AG09319 (cell line): ENCODE results near the gene TXNDC2.

ENCODE experiments used
- DNase-seq: peaks from one replicate; pipeline ENCODE4 v3.0.0-alpha.2; 2010; ENCODE audit warnings: low read depth; ENCODE audit errors: extremely low read depth
- CTCF ChIP-seq: IDR thresholded peaks from 2 replicates; pipeline ENCODE4 v1.5.1; 2011; ENCODE audit warnings: low read depth, mild to moderate bottlenecking, inconsistent platforms, low read length, moderate library complexity

Gene TXNDC2

GRCh38 chr18:9869715-9870430, 15.9 kb upstream of the TXNDC2 start:
- no peak for TF ChIP-seq CTCF
- no peak for DNase-seq

GRCh38 chr18:9870431-9871008, 15.3 kb upstream of the TXNDC2 start:
- no peak for TF ChIP-seq CTCF
- no peak for DNase-seq

GRCh38 chr18:9871244-9871746, 14.5 kb upstream of the TXNDC2 start:
- no peak for TF ChIP-seq CTCF
- no peak for DNase-seq

- DNase-seq, result no peak
- no peak for TF ChIP-seq CTCF
Observed at GRCh38 chr18:9872823-9873222, 12.9 kb upstream of the TXNDC2 start.

- no peak for TF ChIP-seq CTCF
- DNase-seq, result no peak
Observed at GRCh38 chr18:9874728-9875127, 11.0 kb upstream of the TXNDC2 start.

- TF ChIP-seq CTCF, result no peak
- DNase-seq, result no peak
Observed at GRCh38 chr18:9876212-9876866, 9.4 kb upstream of the TXNDC2 start.
